Frontal cortex (tissue), 4 donors: ENCODE results near the gene LETM1. TPM values are rescaled to one million over a fixed set of nuclear protein-coding genes. Genes with fewer than 3 reads are reported as not detected.

Experiments
- DNase-seq, 2 donors: peaks; one replicate each; pipeline ENCODE4 v3.0.0; 2012; ENCODE audit warnings: low spot score in 2 of 2
- FAIRE-seq: peaks from 2 replicates; lab custom pipeline; 2012; peaks lifted over from hg19 to GRCh38; lab: Jason Lieb, UNC
- total RNA-seq: library from RNA; depleted of rRNA; stranded (reverse); fragments of >200 nt; gene quantifications from one replicate; pipeline ENCODE4 v1.2.3, GENCODE V29; 2014
- donor health status: control.
- donor health status: control.
- donor health status: control.

The LETM1 gene
- total RNA-seq, 1 donor from 2014 or later, result 115 TPM

GRCh38 chr4:1799387-1800375, 56.3 kb downstream of the LETM1 start:
- DNase-seq, result no peak
- no peak for FAIRE-seq

DNA sequence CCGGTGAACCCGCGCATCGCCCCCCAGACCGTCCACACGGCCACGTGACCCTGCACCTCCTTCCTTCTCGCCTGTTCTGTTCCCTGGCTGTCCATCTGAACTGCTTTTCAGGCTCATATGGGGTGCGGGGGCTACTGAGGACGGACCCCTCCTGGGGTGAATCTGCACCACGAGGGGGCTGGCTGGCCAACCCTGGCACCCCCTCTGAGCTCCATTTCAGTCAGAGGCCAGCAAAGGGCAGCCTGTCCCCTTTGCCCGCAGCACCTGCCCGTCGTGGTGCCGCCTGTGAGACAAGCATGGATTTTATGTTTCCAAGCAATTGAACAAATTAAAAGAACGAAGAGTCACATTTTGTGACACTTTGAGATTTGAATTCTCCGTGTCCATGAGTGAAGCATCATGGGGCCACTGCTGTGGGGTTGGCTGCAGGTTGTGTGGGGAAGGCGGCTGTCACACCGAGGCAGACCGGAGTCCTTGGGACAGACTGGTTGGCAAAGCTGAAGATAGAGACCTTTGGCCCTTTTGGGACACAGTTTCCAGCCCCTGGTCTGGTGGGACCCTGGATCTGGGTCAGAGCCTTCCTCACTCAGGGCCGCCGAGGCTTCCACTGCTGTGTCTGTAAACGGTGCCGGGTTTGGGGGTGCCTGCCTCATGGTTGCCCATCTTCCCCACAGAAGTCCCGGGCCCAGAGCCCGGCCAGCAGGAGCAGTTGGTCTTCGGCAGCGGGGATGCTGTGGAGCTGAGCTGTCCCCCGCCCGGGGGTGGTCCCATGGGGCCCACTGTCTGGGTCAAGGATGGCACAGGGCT, 57.2 kb downstream of the LETM1 start:
- DNase-seq (no peak), FAIRE-seq (no peak)

- no peak for DNase-seq
- FAIRE-seq, result no peak
Measured at GRCh38 chr4:1797861-1798579, 57.9 kb downstream of the LETM1 start.

GRCh38 chr4:1797298-1797860, 58.6 kb downstream of the LETM1 start:
- DNase-seq, result no peak
- FAIRE-seq, result no peak

- FAIRE-seq, result no peak
- no peak for DNase-seq
Measured at GRCh38 chr4:1796486-1797204, 59.3 kb downstream of the LETM1 start.

DNA sequence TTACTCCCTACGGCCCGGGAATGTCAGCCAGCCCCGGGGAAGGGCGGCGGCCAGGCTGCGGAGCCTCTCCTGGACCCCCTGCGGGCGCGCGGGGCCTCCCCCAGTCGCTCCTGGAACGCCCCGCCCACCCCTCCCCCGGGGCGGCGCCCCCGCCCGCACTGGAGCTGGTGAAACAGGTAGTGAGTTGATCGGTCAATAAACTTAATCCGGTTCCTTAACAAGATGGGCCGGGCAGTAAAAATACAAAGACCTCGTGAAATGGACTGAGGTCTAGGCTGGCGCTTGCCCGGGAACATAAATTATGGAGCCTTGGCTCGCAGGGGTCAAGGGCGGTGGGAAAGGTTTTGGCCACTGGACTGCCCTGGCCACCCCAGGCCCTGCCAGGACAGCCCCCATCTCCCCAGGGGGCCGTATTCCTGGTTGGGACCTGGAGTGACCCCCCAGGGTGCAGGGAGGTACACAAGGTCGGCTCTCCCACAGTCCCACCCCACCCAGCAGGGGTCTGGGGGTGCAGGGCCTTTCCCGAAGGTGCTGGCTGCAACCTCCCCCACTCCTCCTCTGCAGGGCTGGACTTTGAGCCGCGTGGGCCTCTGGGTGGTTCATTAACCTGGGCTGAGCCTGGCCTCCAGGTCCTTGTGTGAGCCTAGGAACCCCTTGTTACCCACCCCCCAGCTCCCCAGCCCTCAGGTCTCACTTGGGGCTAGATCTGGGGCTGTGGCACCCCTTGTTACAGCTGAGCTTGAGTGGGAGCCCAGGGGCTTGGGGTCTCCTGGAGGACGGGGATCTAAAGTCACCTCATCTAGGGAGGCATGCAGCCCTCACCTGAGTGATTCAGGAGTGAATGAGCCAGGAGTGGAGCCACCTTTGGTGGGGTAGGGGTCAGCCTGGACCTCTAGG, 60.4 kb downstream of the LETM1 start:
- no peak for FAIRE-seq
- no peak for DNase-seq

- FAIRE-seq (no peak), DNase-seq (no peak)
Measured at GRCh38 chr4:1794809-1795298, 61.1 kb downstream of the LETM1 start.

DNA sequence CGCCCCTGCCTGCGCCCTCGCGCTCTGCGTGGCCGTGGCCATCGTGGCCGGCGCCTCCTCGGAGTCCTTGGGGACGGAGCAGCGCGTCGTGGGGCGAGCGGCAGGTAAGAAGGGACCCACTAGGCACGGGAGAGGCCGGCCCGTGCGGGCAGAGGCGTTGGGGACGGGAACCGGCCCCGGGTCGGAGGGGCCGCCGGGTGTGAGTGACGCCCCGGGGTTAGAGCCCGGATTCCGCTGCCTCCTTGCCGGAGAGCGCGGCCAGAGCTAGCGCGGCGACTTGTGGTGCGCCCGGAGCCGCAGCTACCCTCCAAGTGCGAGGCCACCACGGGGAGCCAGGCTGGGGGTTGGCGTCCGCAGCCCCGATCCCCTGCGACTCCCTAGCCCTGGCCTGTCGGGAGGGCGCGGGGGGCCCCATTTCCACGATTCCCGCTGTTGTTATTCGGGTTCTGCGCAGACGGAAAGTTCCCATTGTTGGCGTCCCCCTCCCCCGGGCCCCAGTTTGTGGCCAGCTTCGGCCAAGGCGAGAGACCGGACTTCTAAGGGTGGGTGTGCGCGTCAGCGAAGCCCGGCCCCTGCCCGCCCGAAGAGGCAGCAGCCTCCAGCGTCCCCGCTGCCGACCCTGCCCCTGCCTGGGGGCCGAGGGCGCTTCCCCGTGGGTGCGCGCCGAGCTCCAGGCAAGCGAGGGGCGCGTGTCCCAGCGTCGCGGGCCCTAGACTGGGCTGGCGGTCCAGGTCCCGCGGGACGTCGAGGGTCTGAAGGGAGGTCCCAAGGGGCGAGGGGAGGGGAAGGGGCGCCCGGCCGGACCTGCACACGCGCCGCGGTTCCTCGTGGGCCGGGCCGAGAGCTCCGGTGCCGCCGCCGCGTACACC, 61.8 kb downstream of the LETM1 start:
- FAIRE-seq (no peak), DNase-seq (no peak)

GRCh38 chr4:1793496-1793840, 62.5 kb downstream of the LETM1 start:
- FAIRE-seq (no peak), DNase-seq (no peak)

- FAIRE-seq, result no peak
- DNase-seq, result peak; percentile 86 to 92
Measured at GRCh38 chr4:1792832-1793495, 63.0 kb downstream of the LETM1 start, which contains the start of gene FGFR3. Gene FGFR3, plus strand, starts transcription at chr4:1793293. Its CDS starts 642 bp downstream, at chr4:1793935.

- FAIRE-seq, result no peak
- DNase-seq, result no peak
Measured at GRCh38 chr4:1792158-1792831, 63.7 kb downstream of the LETM1 start.

DNA sequence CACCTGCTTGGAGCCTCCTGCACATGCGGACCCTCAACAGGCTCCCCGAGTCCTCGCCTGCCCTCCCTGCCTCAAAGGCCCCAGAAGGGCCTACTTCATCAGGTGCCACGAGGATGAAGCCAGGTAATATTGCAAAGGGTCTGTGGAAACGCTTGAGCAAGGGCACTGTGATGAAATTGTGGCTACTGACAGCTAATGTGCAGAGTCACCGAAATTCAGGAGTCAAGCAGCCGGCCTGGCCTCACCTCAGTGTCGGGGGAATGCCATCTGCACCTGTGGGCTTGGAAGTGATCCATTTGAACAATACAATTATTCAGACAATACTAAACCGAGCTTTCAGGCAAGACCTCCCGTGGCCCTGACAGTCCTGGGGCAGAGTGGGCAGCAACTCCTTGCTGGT, 66.0 kb downstream of the LETM1 start:
- FAIRE-seq (no peak), DNase-seq (no peak)

- no peak for DNase-seq
- no peak for FAIRE-seq
Measured at GRCh38 chr4:1789552-1789951, 66.4 kb downstream of the LETM1 start.

- DNase-seq, result no peak
- FAIRE-seq, result no peak
Measured at GRCh38 chr4:1788254-1788973, 67.5 kb downstream of the LETM1 start.

GRCh38 chr4:1787411-1788077, 68.4 kb downstream of the LETM1 start:
- FAIRE-seq, result no peak
- no peak for DNase-seq
